HepG2 (cell line): Measurements from ENCODE around the gene HCN4. TPM values are rescaled to one million over a fixed set of nuclear protein-coding genes. Genes with fewer than 3 reads are reported as not detected.

Experiments used
- ATAC-seq: fragments of 200-7000 bp; cut with Tn5 transposase; 3 replicates; pipeline ENCODE4 v1.9.1; 2020; ENCODE audit warnings: mild to moderate bottlenecking, moderate library complexity
- BruUV-seq: library from RNA; stranded (reverse); fragments of 400-500 nt; replicated peaks from 2 replicates; lab custom pipeline; 2021; lab: Mats Ljungman, UMichigan
- CTCF ChIA-PET: fragments of 300-600 bp; formaldehyde crosslinking; extraction: SDS; loops from one replicate; lab custom pipeline; 2021; ENCODE audit warnings: low total read pairs, inconsistent platforms, low intra/inter-chr PET ratio; lab: Yijun Ruan, JAX
- POLR2A ChIA-PET: fragments of 350-600 bp; sonication (Branson Sonifier 250); formaldehyde crosslinking; loops from one replicate; lab custom pipeline; 2020; ENCODE audit warnings: antibody characterized with exemption, inconsistent platforms; lab: Yijun Ruan, JAX
- DNase-seq: peaks from one replicate; pipeline ENCODE4 v3.0.0-alpha.2; 2015; ENCODE audit warnings: low spot score
- FAIRE-seq: peaks from 3 replicates; lab custom pipeline; 2011; peaks lifted over from hg19 to GRCh38; lab: Jason Lieb, UNC
- H2AFZ ChIP-seq: one replicate; pipeline ENCODE4 v1.6.1; 2011; ENCODE audit warnings: low read length, inconsistent platforms
- H3K27ac ChIP-seq: fragments of 300-600 bp; 3 replicates; pipeline ENCODE4 v1.8.0; 2011; ENCODE audit warnings: mixed run types, mild to moderate bottlenecking, mixed read lengths, low read length, inconsistent platforms; ENCODE audit not compliant: insufficient read depth; ENCODE audit errors: extremely low read length
- H3K27me3 ChIP-seq, 2 experiments: fragments of 200-600 bp in 1 of 2; 2 replicates in 1 of 2; 3 replicates in 1 of 2; pipeline versions ENCODE4 v1.6.0 to v1.8.0; 2011; ENCODE audit warnings: low read length in 2 of 2, mild to moderate bottlenecking in 2 of 2, moderate library complexity in 2 of 2, inconsistent platforms in 1 of 2; ENCODE audit not compliant: insufficient read depth in 2 of 2, control insufficient read depth in 1 of 2
- H3K36me3 ChIP-seq, 2 experiments: fragments of 200-600 bp in 1 of 2; replicated peaks in 1 of 2; 2 replicates in 1 of 2; 3 replicates in 1 of 2; pipeline versions ENCODE4 v1.5.1 to v1.8.0; 2011; ENCODE audit warnings: low read length in 2 of 2, inconsistent platforms in 1 of 2; ENCODE audit not compliant: insufficient read depth in 2 of 2, control insufficient read depth in 1 of 2
- H3K4me1 ChIP-seq: 2 replicates; pipeline ENCODE4 v1.5.1; 2012; ENCODE audit warnings: low read length, inconsistent platforms; ENCODE audit not compliant: insufficient read depth
- H3K4me2 ChIP-seq: 2 replicates; pipeline ENCODE4 v1.6.0; 2011; ENCODE audit warnings: low read depth, low read length, inconsistent platforms
- H3K4me3 ChIP-seq, 3 experiments: fragments of 200-600 bp in 1 of 3; sonication (generic), shearing (Covaris generic) in 1 of 3; replicated peaks in 1 of 3; 2 replicates each; pipeline ENCODE4 v1.5.1; 2011 to 2016; ENCODE audit warnings: low read length in 3 of 3, inconsistent platforms in 2 of 3, low read depth in 2 of 3, mild to moderate bottlenecking in 2 of 3, control low read depth in 1 of 3, mixed read lengths in 1 of 3; ENCODE audit not compliant: insufficient read depth in 1 of 3
- H3K79me2 ChIP-seq: one replicate; pipeline ENCODE4 v1.6.1; 2011; ENCODE audit warnings: low read length, inconsistent platforms; ENCODE audit not compliant: insufficient read depth
- H3K9ac ChIP-seq: 2 replicates; pipeline ENCODE4 v1.6.0; 2011; ENCODE audit warnings: mild to moderate bottlenecking, low read depth, low read length, inconsistent platforms; ENCODE audit not compliant: insufficient read depth
- H3K9me3 ChIP-seq: 2 replicates; pipeline ENCODE4 v1.5.1; 2012; ENCODE audit warnings: mild to moderate bottlenecking, low read length
- H4K20me1 ChIP-seq: 2 replicates; pipeline ENCODE4 v1.6.0; 2011; ENCODE audit warnings: inconsistent platforms, mild to moderate bottlenecking, low read length, moderate library complexity; ENCODE audit not compliant: insufficient read depth
- PAF1 ChIP-seq: IDR thresholded peaks from 2 replicates; pipeline ENCODE4 v1.6.1; 2016; ENCODE audit warnings: missing genetic modification reagents, missing compliant biosample characterization
- ZNF564 ChIP-seq: sonication (generic); formaldehyde crosslinking; IDR thresholded peaks from 2 replicates; pipeline ENCODE4 v1.8.1; 2023; ENCODE audit warnings: mild to moderate bottlenecking, missing genetic modification reagents
- WGBS: methylation state at CpG from one replicate; pipeline ENCODE4 v1.1.6; 2017; ENCODE audit warnings: low lambda C conversion rate; 5-methylcytosine and 5-hydroxymethylcytosine counted together
- in situ Hi-C: cut with HindIII; loops from 2 replicates; pipeline ENCODE4 v1.10.0; 2017; ENCODE audit warnings: low pct_unique_long_range_greater_than_20kb; ENCODE audit not compliant: extremely low pct_ligation_motif_present
- intact Hi-C: fragments of 100-400 bp; cut with micrococcal nuclease; formaldehyde crosslinking; loops from one replicate; pipeline ENCODE4 v1.10.0; 2022; ENCODE audit not compliant: unreplicated experiment
- polyA plus RNA-seq, 8 experiments: library from polyadenylated mRNA; depleted of rRNA in 3 of 8; stranded (reverse) in 7 of 8; unstranded in 1 of 8; fragments of >200 nt; fragmentation: Illumina TruSeq in 4 of 8; extraction: Trizol in 4 of 8; gene quantifications; 2 replicates each; pipeline versions ENCODE4 v1.2.1 to v1.2.3, GENCODE V29; 2011 to 2016; ENCODE audit warnings: low read depth in 4 of 8, missing spikeins in 1 of 8, mixed read lengths in 1 of 8; ENCODE audit not compliant: insufficient read depth in 1 of 8
- total RNA-seq, 5 experiments: library from RNA; depleted of rRNA; stranded (reverse); fragments of >200 nt; fragmentation: Illumina TruSeq; extraction: Trizol; gene quantifications; 2 replicates each; pipeline ENCODE4 v1.2.3, GENCODE V29; 2016; ENCODE audit warnings: low read depth in 1 of 5
- TF ChIP-seq, protein P1 (sequence below): sonication (generic); formaldehyde crosslinking; IDR thresholded peaks from 2 replicates; pipeline ENCODE4 v1.4.0; 2020; ENCODE audit warnings: missing genetic modification reagents, mild to moderate bottlenecking, borderline replicate concordance
- TF ChIP-seq, protein P2 (sequence below): conservative IDR thresholded peaks from 2 replicates; pipeline ENCODE4 v1.6.1; 2018; ENCODE audit warnings: missing genetic modification reagents
- TF ChIP-seq, protein P3 (sequence below): sonication (generic); formaldehyde crosslinking; IDR thresholded peaks from 2 replicates; pipeline ENCODE4 v1.8.0; 2022; ENCODE audit warnings: mild to moderate bottlenecking, missing genetic modification reagents, moderate library complexity

HCN4 gene
- total and polyA plus RNA-seq, 2 of the 13 experiments (the other 11 are each of a cell fraction or from before 2014, with no cell fraction given), result not detected

DNA sequence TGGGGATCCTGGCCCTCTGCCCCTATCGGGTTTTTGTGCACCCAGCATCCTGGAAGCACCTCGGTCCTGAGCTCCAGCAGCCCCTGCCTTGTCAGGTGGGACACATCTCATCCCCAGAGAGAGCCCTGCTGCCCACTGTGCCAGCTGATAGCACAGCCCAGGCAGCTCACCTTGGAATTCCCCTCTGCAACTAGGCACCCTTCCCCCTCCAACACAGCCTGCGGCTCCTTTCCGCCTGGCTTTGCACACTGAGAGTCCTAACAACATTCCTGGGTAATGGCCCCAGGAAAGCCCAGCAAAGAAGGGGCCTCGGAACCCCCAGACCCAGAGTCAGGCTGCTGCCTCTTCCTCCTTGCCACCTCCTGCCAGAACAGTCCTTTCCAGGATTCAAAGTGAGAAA, 5.9 kb downstream of the HCN4 start:
- CTCF ChIA-PET, result no interaction called here
- Histone ChIP-seq H4K20me1 (0 out of 2 replicates have a peak, but pooled peaks cover 2% of the 10 kb centered on the region), H3K36me3 (no peaks in the 10 kb centered on the region), H2AFZ (no peak overlapping the region), H3K4me3 (no peak overlapping the region), H3K9ac (no peak overlapping the region), H3K79me2 (no peaks in the 10 kb centered on the region), H3K4me2 (no peak overlapping the region), H3K4me1 (peaks cover 11% of the 10 kb centered on the region; the same call in 1 of the 2 replicates), H3K27ac (no peak overlapping the region), H3K27me3 (peaks cover 11 to 78% of the 10 kb centered on the region in 2 experiments), H3K9me3 (no peaks in the 10 kb centered on the region)
- in situ Hi-C loops, result no loop called here
- POLR2A ChIA-PET, result no interaction called here
- FAIRE-seq, result no peak
- intact Hi-C loops, result no loop called here
- no peak for DNase-seq
- WGBS, result 0% methylated on average over 3 of the region's 5 CpGs
- TF ChIP-seq, protein P1, sequence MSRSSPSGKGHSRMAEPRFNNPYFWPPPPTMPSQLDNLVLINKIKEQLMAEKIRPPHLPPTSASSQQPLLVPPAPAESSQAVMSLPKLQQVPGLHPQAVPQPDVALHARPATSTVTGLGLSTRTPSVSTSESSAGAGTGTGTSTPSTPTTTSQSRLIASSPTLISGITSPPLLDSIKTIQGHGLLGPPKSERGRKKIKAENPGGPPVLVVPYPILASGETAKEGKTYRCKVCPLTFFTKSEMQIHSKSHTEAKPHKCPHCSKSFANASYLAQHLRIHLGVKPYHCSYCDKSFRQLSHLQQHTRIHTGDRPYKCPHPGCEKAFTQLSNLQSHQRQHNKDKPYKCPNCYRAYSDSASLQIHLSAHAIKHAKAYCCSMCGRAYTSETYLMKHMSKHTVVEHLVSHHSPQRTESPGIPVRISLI (CRISPR knock-in tag), result no peak
- no peak for ATAC-seq
- no TSS peak for BruUV-seq

DNA sequence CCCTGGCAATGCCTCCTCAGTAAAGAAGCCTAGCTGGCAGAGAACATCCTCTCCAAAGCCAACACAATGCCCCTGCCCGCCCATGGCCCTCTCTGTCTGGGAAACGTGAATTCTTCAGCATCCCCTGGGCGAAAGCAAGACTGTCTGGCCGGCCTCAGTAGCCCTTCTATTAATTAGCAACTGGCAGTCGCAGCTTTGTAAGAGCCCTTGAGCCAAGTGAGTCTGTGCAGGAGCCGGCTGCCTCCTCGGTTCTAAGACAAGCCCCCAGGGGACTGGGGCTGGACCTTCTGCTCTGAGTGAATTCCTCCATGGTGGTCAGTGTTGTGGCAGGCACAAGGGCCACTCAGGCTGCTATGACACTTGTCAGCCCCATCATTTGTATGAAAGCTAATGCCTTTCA, 7.4 kb downstream of the HCN4 start:
- Histone ChIP-seq H3K27ac (no peak overlapping the region), H3K36me3 (no peaks in the 10 kb centered on the region), H2AFZ (no peak overlapping the region), H3K27me3 (peaks cover 4 to 78% of the 10 kb centered on the region in 2 experiments; a peak in 4 of 5 replicates), H4K20me1 (0 out of 2 replicates have a peak, but pooled peaks cover 2% of the 10 kb centered on the region), H3K4me1 (peaks cover 12% of the 10 kb centered on the region; the same call in 1 of the 2 replicates), H3K9me3 (no peaks in the 10 kb centered on the region), H3K79me2 (no peaks in the 10 kb centered on the region), H3K9ac (no peak overlapping the region), H3K4me2 (no peak overlapping the region), H3K4me3 (no peak overlapping the region)
- ATAC-seq, result no peak
- BruUV-seq, result no TSS peak
- ChIA-PET CTCF (no interaction called here), POLR2A (no interaction called here)
- in situ Hi-C loops, result no loop called here
- 7% methylated on average over 5 of the region's 7 CpGs for WGBS
- TF ChIP-seq, protein P2, sequence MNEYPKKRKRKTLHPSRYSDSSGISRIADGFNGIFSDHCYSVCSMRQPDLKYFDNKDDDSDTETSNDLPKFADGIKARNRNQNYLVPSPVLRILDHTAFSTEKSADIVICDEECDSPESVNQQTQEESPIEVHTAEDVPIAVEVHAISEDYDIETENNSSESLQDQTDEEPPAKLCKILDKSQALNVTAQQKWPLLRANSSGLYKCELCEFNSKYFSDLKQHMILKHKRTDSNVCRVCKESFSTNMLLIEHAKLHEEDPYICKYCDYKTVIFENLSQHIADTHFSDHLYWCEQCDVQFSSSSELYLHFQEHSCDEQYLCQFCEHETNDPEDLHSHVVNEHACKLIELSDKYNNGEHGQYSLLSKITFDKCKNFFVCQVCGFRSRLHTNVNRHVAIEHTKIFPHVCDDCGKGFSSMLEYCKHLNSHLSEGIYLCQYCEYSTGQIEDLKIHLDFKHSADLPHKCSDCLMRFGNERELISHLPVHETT, result no peak
- TF ChIP-seq PAF1 (CRISPR knock-in tag), result no peak
- TF ChIP-seq, protein P3, sequence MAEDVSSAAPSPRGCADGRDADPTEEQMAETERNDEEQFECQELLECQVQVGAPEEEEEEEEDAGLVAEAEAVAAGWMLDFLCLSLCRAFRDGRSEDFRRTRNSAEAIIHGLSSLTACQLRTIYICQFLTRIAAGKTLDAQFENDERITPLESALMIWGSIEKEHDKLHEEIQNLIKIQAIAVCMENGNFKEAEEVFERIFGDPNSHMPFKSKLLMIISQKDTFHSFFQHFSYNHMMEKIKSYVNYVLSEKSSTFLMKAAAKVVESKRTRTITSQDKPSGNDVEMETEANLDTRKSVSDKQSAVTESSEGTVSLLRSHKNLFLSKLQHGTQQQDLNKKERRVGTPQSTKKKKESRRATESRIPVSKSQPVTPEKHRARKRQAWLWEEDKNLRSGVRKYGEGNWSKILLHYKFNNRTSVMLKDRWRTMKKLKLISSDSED (CRISPR knock-in tag), result no peak
- no peak for TF ChIP-seq ZNF564
- FAIRE-seq, result no peak
- intact Hi-C loops, result no loop called here
- no peak for DNase-seq
